GM18508 (cell line): ENCODE results near the gene KMT2A.
A peak's percentile ranks its signal among the peaks of the same experiment; 100 is the strongest.
"Not testable (repeated sequence)": the region's sequence is repeated elsewhere in the genome, so short reads cannot be mapped to it uniquely, and the experiment has no call there.

Experiments
- ATAC-seq: cut with Tn5 transposase; IDR thresholded peaks from one replicate; pipeline ENCODE4 v1.9.1; 2021; ENCODE audit warnings: moderate number of reproducible peaks; ENCODE audit not compliant: insufficient read depth, unreplicated experiment

The KMT2A gene

DNA sequence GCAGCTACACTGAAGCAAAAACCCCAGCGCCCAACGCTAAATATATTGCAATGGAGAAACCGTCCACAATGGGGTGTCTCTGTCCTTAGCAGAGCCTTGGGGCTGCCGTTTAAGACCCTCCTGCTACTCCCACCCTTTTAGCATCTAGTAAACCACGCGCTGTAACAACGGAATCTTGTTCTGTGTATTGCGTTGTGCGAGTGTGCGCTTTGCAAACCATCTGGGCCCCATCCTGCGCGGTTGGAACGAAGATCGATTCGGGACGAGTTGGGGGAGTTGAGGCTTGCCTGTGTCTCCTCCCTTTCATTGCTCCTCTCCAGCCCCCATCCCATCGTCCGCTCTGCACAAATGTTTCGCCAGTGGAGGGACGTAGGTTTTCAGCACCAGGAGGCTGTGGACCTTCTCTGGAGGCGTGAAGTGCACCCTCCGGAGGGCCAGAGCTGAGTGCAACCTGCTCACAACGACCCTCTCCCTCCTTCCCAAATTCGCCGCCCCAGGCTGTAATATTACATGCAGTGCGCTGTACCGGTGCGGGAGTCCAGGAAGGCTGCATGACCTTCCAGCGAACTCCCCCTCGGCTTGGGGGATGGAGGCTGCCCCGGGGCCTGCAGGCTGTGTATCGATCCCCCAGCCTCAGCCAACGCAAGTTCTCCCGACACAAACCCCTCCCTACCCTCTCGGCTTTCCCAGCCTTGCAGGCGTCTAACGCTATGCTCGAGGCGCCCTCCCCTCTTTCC, 1.6 kb upstream of the KMT2A start:
- no peak for ATAC-seq

DNA sequence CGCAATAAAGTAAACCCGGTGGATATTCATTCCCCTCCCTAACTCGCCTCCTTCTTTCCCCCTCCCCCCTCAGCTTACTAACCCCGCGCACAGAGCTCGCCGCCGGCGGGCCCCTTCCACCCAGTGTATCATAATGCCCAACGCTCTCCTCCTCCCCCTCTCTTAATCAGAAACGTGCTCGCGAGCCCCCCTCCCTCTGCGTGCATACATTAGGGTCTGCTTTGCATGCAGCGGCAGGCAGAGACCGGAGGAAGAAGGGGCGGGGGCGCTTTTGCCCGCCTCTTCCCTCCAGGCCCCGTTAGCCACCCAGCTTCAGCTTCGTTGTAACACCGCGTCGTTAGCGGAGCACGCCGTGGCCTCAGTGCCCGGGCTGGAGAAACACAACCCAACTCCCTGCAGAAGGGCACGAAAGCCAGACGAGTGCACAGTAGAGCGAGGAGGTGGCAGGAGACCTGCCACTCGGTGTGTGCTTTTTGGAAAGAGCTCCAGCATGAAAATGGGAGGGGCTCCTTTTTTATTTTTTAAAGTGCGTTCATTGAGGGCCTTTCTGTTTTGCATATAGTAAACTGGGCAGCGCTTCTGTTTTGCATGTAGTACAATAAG, 901 bp upstream of the KMT2A start:
- ATAC-seq: no peak

DNA sequence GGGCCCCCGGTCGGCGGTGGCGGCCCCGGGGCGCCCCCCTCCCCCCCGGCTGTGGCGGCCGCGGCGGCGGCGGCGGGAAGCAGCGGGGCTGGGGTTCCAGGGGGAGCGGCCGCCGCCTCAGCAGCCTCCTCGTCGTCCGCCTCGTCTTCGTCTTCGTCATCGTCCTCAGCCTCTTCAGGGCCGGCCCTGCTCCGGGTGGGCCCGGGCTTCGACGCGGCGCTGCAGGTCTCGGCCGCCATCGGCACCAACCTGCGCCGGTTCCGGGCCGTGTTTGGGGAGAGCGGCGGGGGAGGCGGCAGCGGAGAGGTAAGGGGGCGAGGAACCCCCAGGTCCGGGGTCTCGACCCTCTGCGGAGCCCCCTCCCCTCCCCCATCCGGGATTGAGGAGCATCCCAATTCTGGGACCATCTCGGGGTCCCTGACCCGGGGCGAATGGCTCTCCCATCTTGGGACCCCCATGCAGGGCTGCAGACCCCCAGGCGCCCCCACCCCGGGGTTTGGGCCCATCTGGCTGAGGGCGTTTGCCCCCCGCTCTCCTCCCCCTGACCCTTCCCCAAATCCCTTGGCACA, 431 bp downstream of the KMT2A start:
- ATAC-seq: no peak

DNA sequence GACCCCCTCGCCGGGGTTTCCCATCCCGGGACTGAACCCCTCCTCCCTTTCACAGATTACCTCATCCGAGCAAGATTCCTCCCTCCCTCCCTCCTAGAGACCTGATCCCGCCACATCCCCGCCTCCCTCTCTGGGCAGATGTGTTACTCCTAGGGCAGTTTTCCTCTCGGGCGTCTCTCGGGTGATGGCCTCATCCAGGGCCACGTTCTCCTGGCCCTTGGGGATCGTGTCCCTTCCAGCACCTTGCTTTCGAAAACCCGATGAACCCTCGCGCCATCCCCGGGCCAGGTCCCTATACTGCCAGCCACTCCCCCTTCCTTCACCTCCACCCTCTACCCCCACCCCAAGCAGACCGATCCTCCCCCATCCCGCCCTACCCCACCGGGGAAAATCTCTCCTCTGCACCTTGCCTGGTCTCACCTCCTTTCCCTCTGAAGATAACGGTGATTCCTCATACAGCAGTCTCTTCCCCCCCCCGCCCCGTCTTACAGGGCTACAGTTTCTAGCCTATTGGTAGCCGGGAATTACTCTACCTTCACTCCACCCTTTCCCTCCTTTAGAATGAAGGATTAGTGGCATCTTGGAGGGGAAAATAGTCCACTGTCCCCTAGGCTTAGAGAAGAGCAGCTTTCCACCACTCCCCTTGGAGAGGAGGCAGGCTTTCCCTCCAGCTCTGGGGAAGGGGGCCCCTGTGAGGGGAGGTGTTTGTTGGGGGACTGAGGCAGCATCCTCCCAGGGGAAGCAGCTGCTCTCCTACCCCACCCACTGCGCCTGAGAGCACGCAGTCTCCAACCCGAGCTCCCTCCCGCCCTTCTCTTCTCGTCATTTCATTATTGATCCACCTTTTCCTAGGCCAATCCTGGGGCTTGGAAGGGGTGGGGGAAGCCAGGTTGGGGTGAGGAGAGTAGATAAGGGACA, 1.2 kb downstream of the KMT2A start:
- no peak for ATAC-seq

DNA sequence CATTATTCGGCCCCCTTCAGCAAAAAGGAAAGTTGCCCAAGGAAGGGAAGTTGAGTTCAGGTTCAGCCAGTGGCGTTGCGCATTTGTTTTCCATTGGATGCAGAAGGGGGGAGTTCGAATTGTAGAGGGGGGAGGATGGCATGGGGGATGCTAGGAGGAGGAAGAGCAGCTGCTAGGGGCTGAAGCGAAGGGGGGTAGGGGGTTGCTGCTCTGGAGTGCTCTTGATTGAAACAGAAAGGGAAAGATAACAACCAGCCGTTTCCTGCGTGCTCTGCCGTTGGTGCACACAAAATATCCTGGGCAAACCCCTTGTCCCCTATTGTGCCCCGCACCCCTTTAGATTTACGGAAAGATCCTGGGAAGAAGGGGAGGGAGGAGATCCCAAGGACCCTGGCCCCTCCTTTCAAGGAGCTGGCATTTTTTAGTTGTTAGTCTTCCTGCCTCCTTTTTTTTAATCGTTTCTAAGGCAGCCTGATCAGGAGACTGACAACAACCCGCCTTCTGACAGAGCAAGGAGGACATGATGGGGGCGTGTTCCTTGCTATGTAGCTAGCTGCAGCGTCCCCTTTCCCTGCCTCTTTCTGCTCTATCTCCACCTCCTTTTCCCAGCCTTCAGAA, 2.1 kb downstream of the KMT2A start:
- ATAC-seq: no peak

DNA sequence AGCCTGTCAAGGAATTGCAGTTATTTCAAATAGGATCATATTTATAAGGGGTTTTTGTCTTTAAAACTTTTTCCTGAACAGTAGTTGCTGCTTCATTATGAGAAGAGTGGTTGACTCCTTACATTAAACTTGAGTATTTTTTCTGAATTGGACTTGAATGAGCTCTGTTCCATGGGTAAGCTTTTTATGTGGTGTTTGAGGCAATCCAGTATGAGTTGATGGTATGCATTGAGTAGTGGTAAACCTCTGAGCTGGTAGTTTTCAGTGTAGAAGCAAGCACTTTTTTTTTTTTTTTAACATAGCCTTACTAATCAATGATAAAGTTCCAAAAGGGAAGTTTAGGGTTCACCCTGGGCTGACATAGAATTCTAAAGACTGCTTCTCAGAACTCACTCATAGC, 3.4 kb downstream of the KMT2A start:
- ATAC-seq: no peak

DNA sequence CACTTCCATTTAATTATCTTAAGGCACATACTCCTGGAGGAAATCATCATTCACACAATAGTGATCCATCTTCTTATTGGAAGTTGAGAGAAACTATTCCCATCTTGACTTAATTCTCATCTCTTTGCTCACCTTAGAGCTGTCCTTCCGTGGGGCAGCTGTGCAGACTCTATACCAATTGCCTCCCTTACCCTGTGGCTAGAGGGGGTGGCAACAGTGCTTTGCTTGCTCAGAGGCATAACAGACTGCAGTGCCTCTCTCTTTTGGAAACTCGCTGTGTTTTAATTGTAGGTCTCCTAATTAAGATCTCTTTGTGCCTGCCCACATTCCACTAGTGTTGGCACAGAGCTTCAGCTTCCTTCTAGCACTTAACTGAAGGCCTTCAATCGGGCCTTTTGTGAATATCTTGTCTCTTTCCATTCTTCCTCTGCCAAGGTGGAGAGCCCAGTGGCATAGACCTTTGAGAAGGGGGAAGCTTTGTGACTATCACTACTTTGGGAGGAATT, 5.5 kb downstream of the KMT2A start:
- no peak for ATAC-seq

DNA sequence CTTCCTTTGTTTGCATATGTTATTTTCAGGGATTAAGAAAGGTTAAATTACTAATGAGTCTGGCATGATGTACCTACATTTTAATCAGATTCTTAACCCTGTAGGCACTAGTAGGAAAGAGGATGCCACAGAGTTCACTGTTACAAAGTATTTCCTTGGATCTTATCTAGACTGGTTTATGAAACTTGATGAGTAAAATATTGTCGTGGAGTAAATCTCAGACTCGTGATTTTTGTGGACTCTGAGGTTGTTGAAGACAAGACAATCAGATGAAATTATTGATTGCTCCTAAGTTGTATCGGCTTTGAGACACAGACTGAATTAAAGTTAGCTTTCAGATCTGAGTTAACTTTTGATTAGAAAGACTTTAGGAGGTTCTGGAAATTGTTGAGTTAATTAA, 6.0 kb downstream of the KMT2A start:
- ATAC-seq: no peak

DNA sequence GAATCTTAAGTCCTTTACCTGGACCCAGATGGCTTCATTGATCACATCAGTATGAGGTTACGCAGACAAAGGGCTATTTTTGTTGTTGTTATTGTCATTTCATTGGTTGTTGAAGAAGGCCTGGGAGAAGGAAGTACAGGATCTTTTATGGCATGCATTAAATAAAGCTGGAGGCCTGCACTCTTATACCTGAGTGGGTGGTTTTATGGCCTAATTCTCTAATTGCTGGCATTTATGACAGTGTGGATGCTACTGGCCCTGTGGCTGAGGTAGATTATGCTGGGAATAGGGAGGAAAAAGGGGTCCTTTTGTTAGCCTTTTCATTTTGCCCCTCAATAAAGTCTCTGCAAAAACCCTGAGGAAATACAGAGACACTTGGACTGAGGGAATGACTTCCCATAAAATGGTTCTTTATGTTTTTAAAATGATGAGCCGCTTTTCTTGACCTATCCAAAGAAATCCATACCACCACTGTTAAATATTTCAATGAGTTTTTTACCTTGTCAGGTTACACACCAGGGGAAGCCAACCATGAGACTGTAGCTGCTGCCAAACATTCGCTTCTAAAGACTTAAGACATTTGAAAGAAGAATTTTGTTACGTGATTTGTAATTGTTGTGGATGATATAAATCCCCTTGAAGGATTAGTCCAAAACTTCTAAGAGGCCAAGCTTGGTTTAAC, 6.8 kb downstream of the KMT2A start:
- no peak for ATAC-seq

DNA sequence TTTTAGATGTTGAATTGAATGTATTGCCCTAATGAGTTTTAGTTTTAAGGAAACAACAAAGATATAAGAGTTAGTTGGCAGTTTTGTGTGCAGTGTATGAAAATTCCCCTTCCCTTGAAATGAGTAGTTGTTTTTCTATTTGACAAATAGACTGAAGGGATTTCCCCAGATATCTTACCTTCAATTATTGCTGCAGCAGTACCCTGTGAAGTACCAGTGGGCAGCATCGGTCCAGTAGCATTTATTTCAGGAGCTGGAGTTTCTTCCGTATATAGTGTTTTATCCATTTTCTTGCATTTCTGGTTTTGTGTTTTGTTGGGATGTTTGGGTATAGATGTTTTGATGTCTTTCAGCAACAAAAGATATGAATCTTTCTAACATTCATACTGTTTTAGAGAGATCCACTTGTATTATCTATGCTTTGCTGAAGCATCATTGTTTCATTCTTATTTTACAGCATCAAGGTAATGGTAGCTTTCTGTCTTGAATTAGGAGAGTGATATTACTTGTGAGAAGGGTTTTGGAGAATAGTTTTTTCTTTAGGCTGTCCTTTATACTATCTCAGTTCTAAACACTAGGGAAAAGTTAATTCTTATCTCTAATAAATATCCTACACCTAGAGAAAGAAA, 7.4 kb downstream of the KMT2A start:
- ATAC-seq: no peak

DNA sequence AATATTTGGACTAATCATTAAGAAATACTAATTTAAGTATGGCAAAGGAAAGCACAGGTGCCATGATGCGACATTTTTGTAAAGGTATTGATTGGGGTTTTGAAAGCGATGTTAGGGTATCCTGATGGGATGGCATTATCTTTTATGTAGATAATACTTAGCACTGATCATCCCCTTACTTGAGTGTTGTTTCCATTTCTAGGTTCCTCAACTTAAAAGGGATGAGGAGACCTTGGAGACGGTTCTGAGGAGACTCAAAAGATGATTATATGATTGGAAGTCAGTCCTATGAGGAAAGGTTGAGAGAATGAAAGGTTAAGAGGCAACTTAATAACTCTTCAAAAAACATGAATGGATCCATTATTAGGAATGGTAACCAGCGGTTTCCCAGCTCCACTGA, 11.1 kb downstream of the KMT2A start:
- no peak for ATAC-seq

DNA sequence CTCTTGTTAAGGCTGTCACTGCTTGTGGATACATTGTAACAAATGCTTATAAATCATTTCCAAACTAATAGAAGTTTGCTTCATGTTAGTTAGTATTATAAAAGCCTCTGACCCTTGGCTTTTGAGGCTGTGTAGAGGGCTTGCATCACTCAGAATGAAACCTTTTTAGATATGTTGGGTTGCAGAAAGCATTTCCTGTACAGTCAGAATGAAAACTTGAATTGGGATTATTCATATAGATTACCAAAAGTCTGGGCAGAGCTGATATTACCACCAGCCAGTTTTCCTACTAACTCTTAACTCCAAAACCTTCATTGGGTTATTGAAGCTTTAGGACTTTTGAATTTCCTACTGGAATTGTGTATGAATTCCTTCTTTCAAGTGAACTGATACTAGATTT, 12.0 kb downstream of the KMT2A start:
- peak; percentile 59 for ATAC-seq

DNA sequence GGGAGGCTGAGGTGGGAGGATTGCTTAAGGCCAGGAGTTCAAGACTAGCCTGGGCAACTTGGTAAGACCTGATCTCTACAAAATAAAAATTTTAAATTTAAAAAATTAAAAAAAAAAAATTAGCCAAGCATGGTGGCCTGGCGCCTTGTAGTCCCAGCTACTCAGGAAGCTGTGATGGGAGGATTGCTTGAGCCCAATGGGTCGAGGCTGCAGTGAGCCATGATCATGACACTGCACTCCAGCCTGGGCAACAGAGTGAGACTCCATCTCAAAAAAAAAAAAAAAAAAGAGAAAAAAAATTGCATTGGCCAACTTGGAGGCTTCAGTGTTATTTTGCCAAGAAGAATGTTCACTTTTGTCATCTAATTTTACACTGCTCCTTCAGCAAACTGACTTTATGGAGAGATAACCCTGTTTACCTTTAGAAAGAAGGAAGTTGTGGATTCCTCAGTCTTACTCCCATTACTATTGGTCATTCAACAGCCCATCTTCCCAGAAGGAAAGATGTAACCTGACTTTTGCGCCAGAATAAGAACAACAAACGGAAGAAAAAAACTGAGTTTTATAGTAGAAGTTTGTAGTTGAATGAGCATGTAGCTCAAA, 13.1 kb downstream of the KMT2A start:
- ATAC-seq: no peak

DNA sequence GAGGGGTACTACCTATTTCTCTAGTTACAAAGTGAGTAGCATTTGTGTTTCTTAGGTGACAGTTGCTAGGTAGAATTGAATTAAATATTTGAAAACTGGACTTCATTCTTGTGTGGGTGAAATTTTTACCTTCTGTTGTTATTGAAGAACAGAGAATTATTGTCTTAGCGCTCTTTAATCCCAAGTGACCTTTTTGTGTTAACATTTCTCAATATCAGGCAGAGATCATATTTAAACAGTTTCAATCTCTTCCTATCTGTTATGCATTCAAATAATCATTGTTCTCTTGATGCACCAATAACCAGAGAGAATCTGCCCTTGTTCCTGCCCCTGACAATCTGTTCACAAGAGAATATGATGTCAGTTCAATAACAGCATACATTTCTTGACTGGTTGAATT, 14.2 kb downstream of the KMT2A start:
- ATAC-seq: no peak

DNA sequence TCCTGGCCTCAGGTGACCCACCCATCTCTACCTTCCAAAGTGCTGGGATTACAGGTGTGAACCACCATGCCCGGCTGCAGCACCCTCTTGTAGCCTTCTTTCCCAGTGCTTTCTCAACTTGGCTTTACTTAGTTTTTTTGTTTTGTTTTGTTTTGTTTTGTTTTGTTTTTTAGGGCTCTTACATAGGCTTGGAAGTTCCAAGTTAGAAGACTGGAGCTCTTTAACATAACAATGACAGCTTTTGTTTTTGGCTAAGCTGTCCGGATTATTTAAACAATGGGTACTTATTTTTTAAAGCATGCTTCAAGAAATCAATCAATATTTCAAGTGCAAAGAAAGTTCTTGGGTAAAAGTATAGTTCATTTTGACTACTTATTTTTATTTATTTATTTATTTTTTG, 25.9 kb downstream of the KMT2A start:
- no peak for ATAC-seq

DNA sequence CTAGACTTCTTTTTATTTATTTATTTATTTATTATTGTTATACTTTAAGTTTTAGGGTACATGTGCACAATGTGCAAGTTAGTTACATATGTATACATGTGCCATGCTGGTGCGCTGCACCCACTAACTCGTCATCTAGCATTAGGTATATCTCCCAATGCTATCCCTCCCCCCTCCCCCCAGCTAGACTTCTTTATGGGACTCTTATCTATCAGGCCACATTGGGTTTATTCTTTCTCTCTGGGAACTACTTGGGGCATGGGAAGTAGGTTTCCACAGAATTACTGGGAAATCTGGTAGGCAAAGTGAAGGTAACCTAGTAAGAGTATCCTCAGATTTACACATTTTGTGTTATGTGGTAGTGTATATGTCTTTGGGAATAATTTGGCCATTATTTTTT, 32.7 kb downstream of the KMT2A start:
- not testable (repeated sequence) for ATAC-seq

DNA sequence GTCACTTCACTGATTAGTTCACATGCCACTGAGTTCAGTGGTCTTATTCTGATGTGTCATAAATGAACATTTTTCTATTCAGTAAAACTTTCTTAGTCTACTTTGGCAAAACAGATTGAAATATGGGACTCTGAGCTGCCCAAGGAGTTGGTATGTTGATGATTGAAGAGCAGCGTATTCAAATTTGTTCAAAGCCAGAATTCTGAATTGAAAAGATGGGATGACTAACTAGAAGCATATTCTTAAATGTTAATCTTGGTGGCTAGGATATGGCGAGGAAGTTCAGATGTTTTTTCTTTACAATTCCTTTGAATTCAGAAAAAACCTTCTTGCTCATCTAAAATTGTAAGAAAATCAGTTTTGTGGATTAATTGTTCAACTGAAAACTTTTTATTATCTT, 34.7 kb downstream of the KMT2A start:
- ATAC-seq: no peak

DNA sequence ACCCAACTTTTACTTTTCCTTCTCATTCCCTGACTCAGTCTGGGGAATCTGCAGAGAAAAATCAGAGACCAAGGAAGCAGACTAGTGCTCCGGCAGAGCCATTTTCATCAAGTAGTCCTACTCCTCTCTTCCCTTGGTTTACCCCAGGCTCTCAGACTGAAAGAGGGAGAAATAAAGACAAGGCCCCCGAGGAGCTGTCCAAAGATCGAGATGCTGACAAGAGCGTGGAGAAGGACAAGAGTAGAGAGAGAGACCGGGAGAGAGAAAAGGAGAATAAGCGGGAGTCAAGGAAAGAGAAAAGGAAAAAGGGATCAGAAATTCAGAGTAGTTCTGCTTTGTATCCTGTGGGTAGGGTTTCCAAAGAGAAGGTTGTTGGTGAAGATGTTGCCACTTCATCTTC, 37.2 kb downstream of the KMT2A start:
- no peak for ATAC-seq

DNA sequence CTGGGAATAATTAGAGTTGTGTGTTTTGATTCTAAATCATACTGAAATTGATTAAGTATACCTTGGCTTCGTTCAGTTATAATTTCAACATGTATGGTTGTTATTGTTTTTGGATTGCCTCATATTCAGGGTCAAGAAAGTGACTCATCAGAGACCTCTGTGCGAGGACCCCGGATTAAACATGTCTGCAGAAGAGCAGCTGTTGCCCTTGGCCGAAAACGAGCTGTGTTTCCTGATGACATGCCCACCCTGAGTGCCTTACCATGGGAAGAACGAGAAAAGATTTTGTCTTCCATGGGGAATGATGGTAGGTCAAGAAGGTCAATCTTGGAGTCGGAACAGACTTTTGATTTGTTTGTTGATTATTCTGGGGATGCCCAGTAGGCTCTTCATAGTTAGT, 40.4 kb downstream of the KMT2A start:
- no peak for ATAC-seq
